ENCODE data around the gene SNRPA.
"Not testable (repeated sequence)": the region's sequence is repeated elsewhere in the genome, so short reads cannot be mapped to it uniquely, and the experiment has no call there.

Gene SNRPA

GRCh38 chr19:40721936-40722661 is 28.9 kb upstream of the SNRPA start:
- FAIRE-seq: no peak

DNA sequence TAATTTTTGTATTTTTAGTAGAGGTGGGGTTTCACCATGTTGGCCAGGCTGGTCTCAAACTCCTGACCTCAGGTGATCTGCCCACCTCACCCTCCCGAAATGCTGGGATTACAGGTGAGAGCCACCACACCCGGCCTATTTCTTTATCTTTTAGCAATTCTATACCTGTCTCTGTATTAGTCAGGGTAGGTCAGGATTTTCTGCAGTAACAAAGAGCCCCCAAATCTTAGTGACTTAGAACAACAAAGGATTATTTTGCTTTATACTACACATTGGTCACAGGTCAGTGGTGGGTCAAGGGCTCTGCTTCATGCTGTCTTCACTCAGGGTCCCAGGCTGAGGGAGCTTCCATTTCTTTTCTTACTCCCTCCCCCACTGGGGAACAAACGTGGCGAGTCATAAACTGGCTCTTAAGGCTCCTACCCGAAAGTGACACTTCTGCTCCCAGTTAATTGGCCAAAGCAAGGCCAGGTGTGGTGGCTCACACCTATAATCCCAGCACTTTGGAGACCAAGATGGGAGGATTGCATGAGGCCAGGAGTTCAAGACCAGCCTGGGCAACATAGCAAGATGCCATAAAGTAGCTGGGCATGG is 27.2 kb upstream of the SNRPA start:
- FAIRE-seq: no peak

- FAIRE-seq: no peak
Measured at GRCh38 chr19:40724315-40724714, 26.7 kb upstream of the SNRPA start.

GRCh38 chr19:40724855-40725254 is 26.1 kb upstream of the SNRPA start:
- no peak for FAIRE-seq

DNA sequence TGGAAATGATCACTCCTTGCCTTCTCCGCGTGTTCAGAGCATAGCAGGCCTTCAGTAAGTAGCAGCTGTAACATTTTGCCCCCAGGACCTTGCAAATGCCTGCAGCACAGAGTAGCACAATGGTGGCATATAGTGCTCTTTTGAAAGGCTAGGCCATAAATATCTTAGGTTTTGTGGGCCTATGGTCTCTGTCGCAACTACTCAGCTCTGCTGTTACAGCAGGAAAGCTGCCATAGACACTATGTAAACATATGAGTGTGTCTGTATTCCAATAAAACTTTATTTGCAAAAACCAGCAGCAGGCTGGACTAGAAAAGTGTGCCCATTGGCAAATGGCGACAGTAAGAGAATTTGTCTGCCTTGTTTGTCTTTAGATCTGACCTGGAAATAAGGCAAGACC is 24.7 kb upstream of the SNRPA start:
- no peak for FAIRE-seq

GRCh38 chr19:40730065-40730464 is 20.9 kb upstream of the SNRPA start:
- not testable (repeated sequence) for FAIRE-seq

DNA sequence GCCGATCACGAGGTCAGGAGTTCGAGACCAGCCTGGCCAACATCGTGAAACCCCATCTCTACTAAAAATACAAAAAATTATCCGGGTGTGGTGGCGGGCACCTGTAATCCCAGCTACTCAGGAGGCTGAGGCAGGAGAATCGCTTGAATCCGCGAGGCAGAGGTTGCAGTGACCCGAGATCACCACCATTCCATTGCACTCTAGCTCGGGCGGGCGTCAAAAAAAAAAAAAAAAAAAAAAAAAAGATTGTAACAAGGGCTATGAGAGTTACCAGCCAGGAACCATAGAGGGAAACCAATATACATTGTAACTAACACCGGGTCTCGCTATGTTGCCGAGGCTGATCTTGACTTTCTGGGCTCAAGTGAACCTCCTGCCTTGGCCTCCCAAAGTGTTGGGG is 18.7 kb upstream of the SNRPA start:
- FAIRE-seq: not testable (repeated sequence)

DNA sequence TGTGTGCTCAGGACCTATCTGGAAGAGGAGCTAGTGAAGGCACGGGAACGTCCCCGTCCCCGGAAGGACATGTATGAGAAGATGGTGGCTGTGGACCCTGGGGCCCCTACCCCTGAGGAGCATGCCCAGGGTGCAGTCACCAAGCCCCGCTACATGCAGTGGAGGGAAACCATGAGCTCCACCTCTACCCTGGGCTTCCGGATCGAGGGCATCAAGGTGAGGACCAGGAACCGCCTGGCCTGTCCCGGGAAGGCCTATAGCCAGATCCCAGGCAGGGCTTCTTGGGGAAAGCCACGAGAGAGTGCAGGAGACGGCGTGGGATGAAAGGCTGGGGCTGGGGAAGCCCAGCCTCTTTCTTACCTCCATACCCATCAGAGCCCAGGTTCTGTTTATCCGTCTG is 17.9 kb upstream of the SNRPA start:
- FAIRE-seq: no peak

DNA sequence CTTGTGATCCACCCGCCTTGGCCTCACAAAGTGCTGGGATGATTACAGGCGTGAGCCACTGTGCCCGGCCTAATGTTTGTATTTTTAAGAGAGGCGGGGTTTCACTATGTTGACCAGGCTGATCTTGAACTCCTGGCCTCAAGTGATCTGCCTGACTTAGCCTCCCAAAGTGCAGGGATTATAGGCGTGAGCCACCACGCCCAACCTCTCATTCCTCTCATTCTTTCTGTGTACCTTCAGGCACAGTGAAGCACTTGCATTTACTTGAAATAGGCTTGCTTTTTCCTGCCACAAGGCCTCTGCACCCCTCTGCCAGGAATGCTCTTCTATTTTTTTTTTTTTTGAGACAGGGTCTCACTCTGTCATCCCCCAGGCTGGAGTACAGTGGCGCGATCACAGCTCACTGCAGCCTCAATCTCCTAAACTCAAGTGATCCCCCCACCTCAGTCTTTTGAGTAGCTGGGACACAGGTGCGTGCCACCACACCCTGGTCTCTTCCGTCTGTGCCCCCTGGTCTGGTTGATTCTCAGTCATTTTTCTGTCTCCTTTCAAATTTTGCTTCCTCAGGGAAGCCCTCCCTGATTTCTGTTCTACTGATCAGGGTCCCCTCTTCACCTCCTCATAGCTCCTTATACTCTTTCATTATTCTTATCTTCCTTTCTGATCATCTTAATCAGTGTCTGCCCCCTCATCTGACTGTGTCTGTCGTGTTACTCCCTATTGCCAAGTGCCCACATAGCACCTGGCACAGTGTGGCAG is 15.8 kb upstream of the SNRPA start:
- no peak for FAIRE-seq

- no peak for FAIRE-seq
Measured at GRCh38 chr19:40736661-40737060, 14.3 kb upstream of the SNRPA start.

- no peak for FAIRE-seq
Measured at GRCh38 chr19:40737102-40737644, 13.8 kb upstream of the SNRPA start.

- no peak for FAIRE-seq
Measured at GRCh38 chr19:40739030-40739839, 11.8 kb upstream of the SNRPA start.

- no peak for FAIRE-seq
Measured at GRCh38 chr19:40739871-40740703, 10.9 kb upstream of the SNRPA start.

GRCh38 chr19:40740747-40741146 is 10.3 kb upstream of the SNRPA start:
- FAIRE-seq: no peak

DNA sequence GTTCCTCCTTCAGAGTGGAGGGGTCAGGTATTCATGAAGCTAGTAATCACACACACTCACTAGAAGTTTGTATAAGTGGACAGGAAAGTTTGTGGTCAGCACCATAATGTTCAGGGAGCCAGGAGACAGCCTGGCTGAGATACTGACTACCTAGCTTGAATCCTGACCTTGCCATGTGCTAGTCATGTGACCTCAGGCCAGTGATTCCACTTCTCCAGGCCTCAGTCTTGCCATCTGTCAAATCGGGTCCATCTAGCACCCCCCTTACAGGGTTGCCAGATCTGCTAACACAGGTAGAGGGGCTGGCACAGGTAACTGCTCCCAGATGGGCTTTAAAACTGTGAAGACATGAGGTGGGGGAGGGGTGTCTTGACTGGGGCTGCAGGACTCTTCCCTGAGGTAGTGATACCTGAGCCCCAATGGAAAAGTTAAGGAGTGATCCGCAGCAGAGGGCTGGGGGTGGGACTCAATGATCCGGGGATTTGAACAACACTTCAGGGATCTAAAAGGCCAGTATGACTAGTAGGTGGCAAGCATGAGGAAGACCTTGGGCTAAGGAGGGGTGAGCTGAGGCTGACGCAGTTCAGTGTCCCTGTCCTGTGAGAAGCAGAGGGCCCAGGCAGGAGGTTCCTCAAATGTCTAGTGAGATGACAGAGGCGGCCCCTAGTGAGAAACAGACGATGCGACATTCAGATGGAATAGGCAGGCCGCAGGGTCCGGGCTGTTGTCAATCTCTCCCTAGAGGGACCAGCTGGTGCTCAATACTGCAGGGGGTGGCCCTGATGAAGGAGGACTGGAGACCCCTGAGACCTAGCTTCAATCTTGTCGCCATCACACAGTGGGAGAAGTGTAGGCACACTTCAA is 9.2 kb upstream of the SNRPA start:
- no peak for FAIRE-seq

GRCh38 chr19:40742477-40742876 is 8.5 kb upstream of the SNRPA start:
- FAIRE-seq: no peak

- FAIRE-seq: no peak
Measured at GRCh38 chr19:40742886-40743285, 8.1 kb upstream of the SNRPA start.

- FAIRE-seq: no peak
Measured at GRCh38 chr19:40743926-40744325, 7.1 kb upstream of the SNRPA start.

DNA sequence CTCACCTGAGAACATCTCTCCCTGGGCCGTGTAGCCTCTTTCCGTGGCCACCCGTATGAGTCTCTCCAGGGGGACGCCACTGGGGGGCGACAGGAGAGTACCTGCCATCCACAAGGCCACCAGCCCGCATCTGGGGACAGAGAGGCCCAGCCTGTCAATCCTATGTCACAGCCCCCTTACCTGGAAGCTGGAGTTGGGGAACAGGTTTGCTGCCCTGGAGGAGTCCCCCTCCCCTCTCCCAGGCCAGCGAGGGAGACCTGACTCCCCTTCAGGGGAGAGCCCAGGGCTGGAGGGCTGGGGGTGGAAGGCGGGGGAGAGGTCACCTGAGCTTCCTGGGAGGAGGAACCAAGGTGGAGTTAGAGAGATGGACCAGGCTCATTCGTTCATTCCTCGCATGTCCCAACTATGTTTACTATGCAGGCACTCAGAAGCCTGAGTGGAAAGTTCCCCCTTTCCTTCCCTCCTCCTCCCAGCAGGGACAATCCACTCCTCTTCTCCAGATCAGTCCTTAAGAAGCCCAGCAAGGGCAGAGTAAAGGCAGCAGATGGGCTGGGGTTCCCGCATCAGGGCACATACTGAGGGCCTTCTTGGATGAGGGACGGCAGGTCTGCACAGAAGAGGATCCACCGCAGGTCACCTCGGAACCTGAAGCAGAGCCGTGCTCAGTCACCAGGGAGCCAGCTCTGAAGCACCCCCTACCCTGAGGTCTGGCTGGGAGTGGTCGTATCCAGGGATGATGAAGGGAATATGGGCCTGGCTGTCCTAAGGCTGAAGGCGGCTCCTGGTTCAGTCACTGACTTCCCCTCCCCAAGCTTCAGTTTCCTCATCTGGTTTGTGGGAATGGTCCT is 6.2 kb upstream of the SNRPA start:
- no peak for FAIRE-seq

- no peak for FAIRE-seq
Measured at GRCh38 chr19:40745402-40745780, 5.6 kb upstream of the SNRPA start.
